Measurements from ENCODE around the gene PLIN3.
"Not testable (repeated sequence)": the region's sequence is repeated elsewhere in the genome, so short reads cannot be mapped to it uniquely, and the experiment has no call there.

PLIN3 gene

DNA sequence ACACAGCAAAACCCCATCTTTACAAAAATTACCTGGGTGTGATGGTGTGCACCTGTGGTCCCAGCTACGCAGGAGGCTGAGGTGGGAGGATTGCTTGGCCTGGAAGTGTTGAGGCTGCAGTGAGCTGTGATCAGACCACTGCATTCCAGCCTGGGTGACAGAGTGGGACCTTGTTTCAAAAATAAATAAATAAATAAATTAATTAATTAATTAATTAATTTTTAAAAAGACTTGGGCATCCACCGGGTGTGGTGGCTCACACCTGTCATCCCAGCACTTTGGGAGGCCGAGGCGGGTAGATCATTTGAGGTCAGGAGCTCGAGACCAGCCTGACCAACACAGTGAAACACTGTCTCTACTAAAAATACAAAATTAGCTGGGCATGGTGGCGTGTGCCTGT is 62.3 kb downstream of the PLIN3 start:
- DNase-seq = not testable (repeated sequence)

DNA sequence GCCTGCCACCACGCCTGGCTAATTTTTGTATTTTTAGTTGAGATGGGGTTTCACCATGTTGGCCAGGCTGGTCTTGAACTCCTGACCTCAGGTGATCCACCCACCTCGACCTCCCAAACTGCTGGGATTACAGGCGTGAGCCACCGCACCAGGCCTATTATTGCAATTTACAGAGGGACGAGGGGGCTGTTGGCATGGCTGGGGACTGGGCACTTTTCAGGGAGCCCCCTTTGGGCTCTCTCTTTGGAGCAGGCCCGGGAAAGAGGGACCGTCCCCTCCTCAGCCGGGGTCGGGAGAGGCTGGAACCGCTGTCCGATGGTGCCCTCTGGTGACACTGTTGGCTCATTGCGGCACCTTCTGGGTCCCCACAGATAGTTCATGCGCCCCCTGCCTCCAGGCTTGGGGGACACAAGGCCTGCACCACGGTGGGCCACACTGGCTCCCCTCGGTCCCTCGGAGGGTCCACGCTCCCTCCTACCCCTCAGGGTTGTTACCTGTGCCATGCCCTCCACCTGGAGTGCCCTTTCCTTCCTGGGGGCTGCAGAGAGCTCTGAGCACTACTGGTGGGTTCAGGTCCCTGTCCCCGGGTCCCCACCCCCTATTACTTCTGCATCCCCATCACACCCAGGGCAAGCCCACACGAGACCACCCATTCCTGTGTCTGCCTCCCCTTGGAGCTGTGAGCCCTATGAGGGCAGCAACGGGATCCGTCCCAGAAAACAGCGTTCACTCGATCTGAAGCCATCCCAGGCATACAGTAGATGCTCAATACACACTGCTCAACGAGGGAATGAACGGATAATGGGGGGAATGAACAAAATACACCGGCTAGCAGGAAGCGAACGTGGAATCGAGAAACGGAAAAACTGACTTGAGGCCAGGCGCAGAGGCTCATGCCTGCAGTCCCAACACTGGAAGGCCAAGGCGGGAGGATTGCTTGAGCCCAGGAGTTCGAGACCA is 63.5 kb downstream of the PLIN3 start:
- DNase-seq = peak; percentile 32

DNA sequence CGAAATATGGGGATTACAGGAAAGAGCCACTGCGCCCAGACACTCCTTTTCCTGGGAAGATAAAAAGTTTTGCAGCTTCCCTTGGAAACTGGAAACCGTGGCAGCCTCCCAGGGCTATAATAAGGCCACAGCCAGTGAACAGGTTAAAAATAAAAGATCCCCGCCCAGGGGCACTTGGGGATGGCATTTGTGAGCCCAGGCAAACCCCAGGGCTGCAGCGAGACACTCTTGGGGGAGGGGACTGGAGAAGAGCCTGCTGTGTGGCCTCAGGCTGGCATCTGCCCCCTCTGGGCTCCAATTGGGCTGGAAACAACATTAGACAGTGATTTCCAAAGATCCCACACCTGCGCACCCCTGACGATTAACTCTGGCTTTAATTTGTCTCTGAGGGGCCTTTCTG is 64.8 kb downstream of the PLIN3 start:
- DNase-seq = no peak

DNA sequence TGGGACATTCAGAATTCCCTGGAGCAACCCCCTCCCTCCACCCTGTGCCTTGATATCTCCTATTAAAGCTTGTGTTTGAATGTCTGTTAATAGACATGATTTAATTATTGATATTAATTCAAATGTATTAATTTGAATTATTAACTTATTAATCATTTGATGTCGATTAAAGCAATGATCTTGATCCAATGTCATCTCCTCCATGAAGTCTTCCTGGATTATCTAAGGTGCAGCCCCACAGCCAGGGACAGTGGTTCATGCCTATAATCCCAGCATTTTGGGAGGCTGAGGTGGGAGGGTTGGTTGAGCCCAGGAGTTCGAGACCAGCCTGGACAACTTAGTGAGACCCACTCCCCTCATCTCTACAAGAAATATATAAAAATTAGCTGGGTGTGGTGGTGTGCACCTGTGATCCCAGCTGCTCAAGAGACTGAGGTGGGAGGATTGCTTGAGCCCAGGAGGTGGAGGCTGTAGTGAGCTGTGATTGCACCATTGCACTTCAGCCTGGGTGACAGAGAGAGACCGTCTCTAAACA is 66.3 kb downstream of the PLIN3 start:
- no peak for DNase-seq

GRCh38 chr19:4800591-4801081 is 66.8 kb downstream of the PLIN3 start:
- DNase-seq = no peak

DNA sequence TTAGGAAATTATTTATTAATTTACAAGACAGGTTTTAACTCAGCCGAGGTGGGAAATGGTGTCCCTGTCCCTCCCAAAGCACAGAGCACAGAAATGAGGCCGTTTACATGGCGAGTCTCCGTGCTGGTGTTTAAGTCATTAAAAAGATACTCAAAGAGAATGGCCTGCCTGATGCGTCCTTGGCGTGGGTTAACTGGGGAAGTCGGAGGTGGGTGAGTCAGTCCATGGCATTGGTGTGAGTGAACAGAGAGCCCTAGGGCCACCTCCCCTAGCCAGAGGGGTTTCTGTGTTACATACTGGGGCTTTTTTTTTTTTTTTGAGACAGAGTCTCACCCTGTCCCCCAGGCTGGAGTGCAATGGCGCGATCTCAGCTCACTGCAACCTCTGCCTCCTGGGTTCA is 72.1 kb downstream of the PLIN3 start:
- no peak for DNase-seq

DNA sequence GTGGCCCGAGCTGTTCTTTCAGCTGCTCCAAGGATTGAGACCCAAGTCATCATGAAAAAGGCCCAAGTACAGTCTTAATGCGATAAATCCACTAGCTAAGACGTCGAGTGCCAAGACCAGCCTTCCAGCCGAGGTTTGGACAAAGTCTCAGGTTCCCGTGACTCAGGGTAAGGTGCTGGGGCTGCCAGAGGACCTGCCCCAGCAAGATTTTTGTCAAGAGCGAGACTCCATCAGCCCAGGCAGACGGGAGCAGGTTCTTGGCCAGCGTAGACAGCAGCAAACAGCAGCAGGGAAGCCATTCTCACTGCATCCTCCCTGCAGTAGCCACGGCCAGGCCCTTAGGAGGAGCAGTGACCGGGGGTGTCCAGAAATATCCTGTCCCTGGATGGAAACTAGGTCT is 72.5 kb downstream of the PLIN3 start:
- DNase-seq = no peak

DNA sequence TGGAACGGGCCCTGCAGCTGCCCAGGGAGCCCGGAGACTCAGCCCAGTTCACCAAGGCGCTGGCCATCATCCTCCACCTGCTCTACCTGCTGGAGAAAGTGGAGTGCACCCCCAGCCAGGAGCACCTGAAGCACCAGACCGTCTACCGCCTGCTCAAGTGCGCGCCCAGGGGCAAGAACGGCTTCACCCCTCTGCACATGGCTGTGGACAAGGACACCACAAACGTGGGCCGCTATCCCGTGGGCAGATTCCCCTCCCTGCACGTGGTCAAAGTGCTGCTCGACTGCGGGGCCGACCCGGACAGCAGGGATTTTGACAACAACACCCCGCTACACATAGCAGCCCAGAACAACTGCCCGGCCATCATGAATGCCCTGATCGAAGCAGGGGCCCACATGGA is 74.2 kb downstream of the PLIN3 start:
- DNase-seq = not testable (repeated sequence)

DNA sequence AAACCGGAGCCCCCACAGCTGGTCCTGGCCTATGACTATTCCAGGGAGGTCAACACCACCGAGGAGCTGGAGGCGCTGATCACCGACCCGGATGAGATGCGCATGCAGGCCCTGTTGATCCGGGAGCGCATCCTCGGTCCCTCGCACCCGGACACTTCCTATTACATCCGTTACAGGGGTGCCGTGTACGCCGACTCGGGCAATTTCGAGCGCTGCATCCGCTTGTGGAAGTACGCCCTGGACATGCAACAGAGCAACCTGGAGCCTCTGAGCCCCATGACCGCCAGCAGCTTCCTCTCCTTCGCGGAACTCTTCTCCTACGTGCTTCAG is 74.6 kb downstream of the PLIN3 start:
- DNase-seq = not testable (repeated sequence)

GRCh38 chr19:4792019-4792865 is 75.2 kb downstream of the PLIN3 start:
- not testable (repeated sequence) for DNase-seq

DNA sequence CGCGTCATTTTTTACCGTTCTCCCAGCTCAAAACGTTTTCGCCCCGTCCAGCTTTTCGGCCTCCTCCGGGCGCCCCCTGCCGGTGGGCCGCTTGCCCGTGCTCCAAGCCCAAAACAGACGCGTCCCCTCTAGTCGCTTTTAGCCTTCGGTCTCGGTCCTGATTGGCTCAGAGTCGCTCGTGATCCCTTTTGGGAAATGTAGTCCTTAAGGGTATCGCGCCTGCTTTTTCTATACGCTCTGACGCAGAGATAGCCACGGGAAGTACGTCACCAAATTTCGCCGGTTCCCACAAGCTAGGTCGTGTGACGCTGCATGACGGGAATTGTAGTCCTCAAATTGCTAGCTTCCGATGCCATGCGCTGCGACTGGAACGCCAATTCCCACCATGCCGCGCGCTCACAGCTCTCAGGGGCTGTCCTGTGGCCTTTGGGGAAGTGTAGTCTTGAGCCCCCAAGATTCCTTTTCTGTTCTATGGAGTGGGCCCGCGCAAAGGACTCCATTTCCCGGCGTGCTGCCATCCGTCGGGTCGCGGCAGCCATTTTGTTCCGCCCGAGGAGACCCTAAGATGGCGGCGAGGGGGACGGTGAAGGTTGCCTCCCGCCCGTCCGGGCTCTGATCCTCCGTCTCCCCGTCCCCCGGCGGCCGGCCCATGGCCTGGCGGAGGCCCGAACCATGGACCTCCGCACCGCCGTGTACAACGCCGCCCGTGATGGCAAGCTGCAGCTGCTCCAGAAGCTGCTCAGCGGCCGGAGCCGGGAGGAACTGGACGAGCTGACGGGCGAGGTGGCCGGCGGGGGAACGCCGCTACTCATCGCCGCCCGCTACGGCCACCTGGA is 76.1 kb downstream of the PLIN3 start, which contains the start of gene FEM1A:
Gene FEM1A (plus strand): TSS at position 552 of the 836 bp plus-strand sequence. CDS start 121 bp downstream, at position 673.
- peak; percentile 98 for DNase-seq

Measured in activated effector memory CD4-positive, alpha-beta T cell treated with Interleukin-2 at 50 U/mL for 16 hours (primary cell).